Mesendoderm (in vitro differentiated cells): ENCODE measurements around the gene CSTF2T.
"Not testable (repeated sequence)": the region's sequence is repeated elsewhere in the genome, so short reads cannot be mapped to it uniquely, and the experiment has no call there.

ENCODE experiments used
- DNase-seq: peaks from one replicate; pipeline ENCODE4 v3.0.0; 2013
- H2AK5ac ChIP-seq: 2 replicates; pipeline ENCODE4 v1.6.1; 2013; ENCODE audit warnings: low read length, inconsistent platforms
- H2BK120ac ChIP-seq: 2 replicates; pipeline ENCODE4 v1.6.1; 2013; ENCODE audit warnings: low read depth, mild to moderate bottlenecking, low read length, moderate library complexity, mixed read lengths
- H2BK15ac ChIP-seq: replicated peaks from 2 replicates; pipeline ENCODE4 v1.6.1; 2013; ENCODE audit warnings: low read depth, mild to moderate bottlenecking, moderate library complexity
- H2BK5ac ChIP-seq: 2 replicates; pipeline ENCODE4 v1.6.1; 2013; ENCODE audit warnings: low read length, inconsistent platforms
- H3K18ac ChIP-seq: 2 replicates; pipeline ENCODE4 v1.6.1; 2013; ENCODE audit warnings: mild to moderate bottlenecking, low read length, mixed read lengths
- H3K23ac ChIP-seq: one replicate; pipeline ENCODE4 v1.6.1; 2013; ENCODE audit warnings: low read length
- H3K27ac ChIP-seq: 2 replicates; pipeline ENCODE4 v1.5.1; 2013; ENCODE audit warnings: low read depth, mild to moderate bottlenecking, inconsistent platforms, low read length, moderate library complexity
- H3K27me3 ChIP-seq: 2 replicates; pipeline ENCODE4 v1.6.1; 2013; ENCODE audit warnings: low read length, control low read depth, mild to moderate bottlenecking, inconsistent platforms; ENCODE audit not compliant: insufficient read depth, poor library complexity
- H3K36me3 ChIP-seq: 2 replicates; pipeline ENCODE4 v1.6.1; 2013; ENCODE audit warnings: low read length, inconsistent platforms; ENCODE audit not compliant: control insufficient read depth, insufficient read depth
- H3K4ac ChIP-seq: one replicate; pipeline ENCODE4 v1.6.1; 2013; ENCODE audit warnings: low read depth, mild to moderate bottlenecking, low read length, moderate library complexity
- H3K4me1 ChIP-seq: 2 replicates; pipeline ENCODE4 v1.6.1; 2013; ENCODE audit warnings: low read depth, low read length, inconsistent platforms; ENCODE audit not compliant: control insufficient read depth
- H3K4me2 ChIP-seq: 2 replicates; pipeline ENCODE4 v1.6.1; 2013; ENCODE audit warnings: low read length
- H3K4me3 ChIP-seq: 2 replicates; pipeline ENCODE4 v1.5.1; 2013; ENCODE audit warnings: mild to moderate bottlenecking, low read length
- H3K56ac ChIP-seq: one replicate; pipeline ENCODE4 v1.6.1; 2013; ENCODE audit warnings: low read length
- H3K79me1 ChIP-seq: 2 replicates; pipeline ENCODE4 v1.6.1; 2013; ENCODE audit warnings: low read length, inconsistent platforms
- H3K79me2 ChIP-seq: 2 replicates; pipeline ENCODE4 v1.6.1; 2013; ENCODE audit warnings: mild to moderate bottlenecking, low read length; ENCODE audit not compliant: control insufficient read depth, insufficient read depth
- H3K9ac ChIP-seq: 2 replicates; pipeline ENCODE4 v1.6.1; 2013; ENCODE audit warnings: low read length, inconsistent platforms
- H4K5ac ChIP-seq: one replicate; pipeline ENCODE4 v1.6.1; 2013; ENCODE audit warnings: low read length
- H4K8ac ChIP-seq: one replicate; pipeline ENCODE4 v1.6.1; 2013; ENCODE audit warnings: low read depth, mild to moderate bottlenecking, control low read depth, low read length, moderate library complexity
- WGBS: extraction: QIAGEN DNeasy Blood & Tissue Kit; methylation state at CpG from one replicate; pipeline ENCODE4 v1.1.7; 2013; ENCODE audit warnings: low lambda C conversion rate, missing lambda C conversion rate; ENCODE audit not compliant: insufficient coverage; ENCODE audit errors: extremely low coverage; 5-methylcytosine and 5-hydroxymethylcytosine counted together

CSTF2T gene

GRCh38 chr10:51694086-51694768 is 5.2 kb downstream of the CSTF2T start:
- Histone ChIP-seq H2BK5ac (no peak overlapping the region), H2BK120ac (no peak overlapping the region), H3K4ac (no peak overlapping the region), H3K4me2 (no peak overlapping the region), H3K27me3 (no peaks in the 10 kb centered on the region), H3K18ac (no peak overlapping the region), H3K4me3 (no peak overlapping the region), H3K79me2 (peaks cover 20% of the 10 kb centered on the region), H2AK5ac (no peak overlapping the region), H3K27ac (no peak overlapping the region), H4K8ac (no peak overlapping the region), H3K23ac (no peak overlapping the region), H4K5ac (no peak overlapping the region), H3K9ac (no peak overlapping the region), H3K36me3 (no peaks in the 10 kb centered on the region), H3K56ac (no peak overlapping the region), H3K4me1 (peaks cover 6% of the 10 kb centered on the region), H2BK15ac (no peak overlapping the region), H3K79me1 (peaks cover 13% of the 10 kb centered on the region)
- WGBS = no CpG with 5 or more reads among the region's 5 CpGs
- DNase-seq = no peak

- H2BK120ac ChIP-seq = no peak overlapping the region
- H3K27ac ChIP-seq = no peak overlapping the region
- no peak overlapping the region for H2BK15ac ChIP-seq
- H3K79me1 ChIP-seq = no peaks in the 10 kb centered on the region
- no peaks in the 10 kb centered on the region for H3K79me2 ChIP-seq
- H3K23ac ChIP-seq = no peak overlapping the region
- DNase-seq = no peak
- no CpG with 5 or more reads among the region's 4 CpGs for WGBS
- no peaks in the 10 kb centered on the region for H3K27me3 ChIP-seq
- H3K4me1 ChIP-seq = no peaks in the 10 kb centered on the region
- no peak overlapping the region for H3K4me2 ChIP-seq
- no peak overlapping the region for H2AK5ac ChIP-seq
- no peak overlapping the region for H4K8ac ChIP-seq
- H2BK5ac ChIP-seq = no peak overlapping the region
- no peak overlapping the region for H4K5ac ChIP-seq
- no peaks in the 10 kb centered on the region for H3K36me3 ChIP-seq
- H3K4me3 ChIP-seq = no peak overlapping the region
- H3K56ac ChIP-seq = no peak overlapping the region
- H3K9ac ChIP-seq = no peak overlapping the region
- no peak overlapping the region for H3K4ac ChIP-seq
- H3K18ac ChIP-seq = no peak overlapping the region
Observed at GRCh38 chr10:51691135-51691534, 8.3 kb downstream of the CSTF2T start.

- Histone ChIP-seq H3K56ac (no peak overlapping the region), H3K9ac (no peak overlapping the region), H3K23ac (no peak overlapping the region), H4K5ac (no peak overlapping the region), H2AK5ac (no peak overlapping the region), H3K4me3 (no peak overlapping the region), H3K27me3 (no peaks in the 10 kb centered on the region), H2BK120ac (no peak overlapping the region), H2BK15ac (no peak overlapping the region), H2BK5ac (no peak overlapping the region), H3K4me1 (no peaks in the 10 kb centered on the region), H4K8ac (no peak overlapping the region), H3K79me2 (no peaks in the 10 kb centered on the region), H3K4ac (no peak overlapping the region), H3K36me3 (no peaks in the 10 kb centered on the region), H3K79me1 (no peaks in the 10 kb centered on the region), H3K18ac (no peak overlapping the region), H3K4me2 (no peak overlapping the region), H3K27ac (no peak overlapping the region)
- DNase-seq = no peak
- no CpG with 5 or more reads among the region's 3 CpGs for WGBS
Observed at GRCh38 chr10:51689536-51689935, 9.9 kb downstream of the CSTF2T start.

- H3K4me3 ChIP-seq, H3K4me2 ChIP-seq: not testable (repeated sequence)
Observed at GRCh38 chr10:51688826-51689225, 10.6 kb downstream of the CSTF2T start.

GRCh38 chr10:51687296-51687695 is 12.1 kb downstream of the CSTF2T start:
- no peak overlapping the region for H3K56ac ChIP-seq
- H3K27me3 ChIP-seq = no peaks in the 10 kb centered on the region
- no peak overlapping the region for H2BK15ac ChIP-seq
- H4K5ac ChIP-seq = no peak overlapping the region
- H2AK5ac ChIP-seq = no peak overlapping the region
- no peak overlapping the region for H2BK5ac ChIP-seq
- no peak overlapping the region for H2BK120ac ChIP-seq
- no peak overlapping the region for H3K9ac ChIP-seq
- H3K27ac ChIP-seq = no peak overlapping the region
- H4K8ac ChIP-seq = no peak overlapping the region
- H3K79me2 ChIP-seq = no peaks in the 10 kb centered on the region
- WGBS = no CpG with 5 or more reads among the region's 1 CpG
- no peaks in the 10 kb centered on the region for H3K36me3 ChIP-seq
- no peak overlapping the region for H3K4me2 ChIP-seq
- DNase-seq = no peak
- no peaks in the 10 kb centered on the region for H3K4me1 ChIP-seq
- H3K18ac ChIP-seq = no peak overlapping the region
- H3K4me3 ChIP-seq = no peak overlapping the region
- H3K79me1 ChIP-seq = no peaks in the 10 kb centered on the region
- H3K4ac ChIP-seq = no peak overlapping the region
- H3K23ac ChIP-seq = no peak overlapping the region

More at GRCh38 chr10:51688826-51689225, 10.6 kb downstream of the CSTF2T start:
- not testable (repeated sequence) for H2BK120ac ChIP-seq, H3K79me2 ChIP-seq, H2AK5ac ChIP-seq, H4K5ac ChIP-seq, H3K79me1 ChIP-seq, H3K4me1 ChIP-seq, H3K9ac ChIP-seq, H3K27ac ChIP-seq, H3K23ac ChIP-seq, DNase-seq, H2BK15ac ChIP-seq, H4K8ac ChIP-seq, H3K36me3 ChIP-seq, H3K4ac ChIP-seq, H2BK5ac ChIP-seq, H3K56ac ChIP-seq, H3K18ac ChIP-seq, H3K27me3 ChIP-seq
- WGBS = no CpG with 5 or more reads among the region's 2 CpGs

- Histone ChIP-seq H3K79me1 (no peaks in the 10 kb centered on the region), H3K4me3 (no peak overlapping the region), H3K79me2 (no peaks in the 10 kb centered on the region), H3K9ac (no peak overlapping the region), H3K4me1 (no peaks in the 10 kb centered on the region), H4K8ac (no peak overlapping the region), H3K18ac (no peak overlapping the region), H2BK5ac (no peak overlapping the region), H2AK5ac (no peak overlapping the region), H3K27ac (no peak overlapping the region), H2BK120ac (no peak overlapping the region), H4K5ac (no peak overlapping the region), H3K56ac (no peak overlapping the region), H3K4me2 (no peak overlapping the region), H3K23ac (no peak overlapping the region), H2BK15ac (no peak overlapping the region), H3K27me3 (no peaks in the 10 kb centered on the region), H3K4ac (no peak overlapping the region), H3K36me3 (no peaks in the 10 kb centered on the region)
- DNase-seq = no peak
- no CpG with 5 or more reads among the region's 2 CpGs for WGBS
Observed at GRCh38 chr10:51685768-51686167, 13.6 kb downstream of the CSTF2T start.
